Immature natural killer cell (primary cell): ENCODE data around the gene UBE3B. TPM values are rescaled to one million over a fixed set of nuclear protein-coding genes. Genes with fewer than 3 reads are reported as not detected.

Source experiments
- DNase-seq, 3 donors: peaks; one replicate each; pipeline ENCODE4 v3.0.0; 2022; ENCODE audit warnings: mixed read lengths in 1 of 3
- H3K27ac Mint-ChIP-seq, 6 donors: one replicate each; pipeline ENCODE4 v1.8.0; 2020; ENCODE audit warnings: mixed read lengths in 6 of 6, mild to moderate bottlenecking in 5 of 6, inconsistent platforms in 4 of 6, moderate library complexity in 3 of 6
- H3K27me3 Mint-ChIP-seq, 3 donors: one replicate each; pipeline ENCODE4 v1.8.0; 2020 to 2021; ENCODE audit warnings: low read depth in 3 of 3, mild to moderate bottlenecking in 3 of 3, mixed read lengths in 3 of 3, moderate library complexity in 3 of 3, inconsistent platforms in 1 of 3
- H3K36me3 Mint-ChIP-seq, 3 donors: one replicate each; pipeline ENCODE4 v1.8.0; 2020; ENCODE audit warnings: mixed read lengths in 3 of 3, inconsistent platforms in 2 of 3, mild to moderate bottlenecking in 2 of 3
- H3K4me1 Mint-ChIP-seq, 2 donors: one replicate each; pipeline ENCODE4 v1.8.0; 2020; ENCODE audit warnings: inconsistent platforms in 2 of 2, mild to moderate bottlenecking in 2 of 2, mixed read lengths in 2 of 2, moderate library complexity in 1 of 2
- H3K4me3 Mint-ChIP-seq, 5 donors: one replicate each; pipeline ENCODE4 v1.8.0; 2020; ENCODE audit warnings: mild to moderate bottlenecking in 5 of 5, mixed read lengths in 5 of 5, inconsistent platforms in 3 of 5, moderate library complexity in 3 of 5
- H3K9me3 Mint-ChIP-seq, 6 donors: one replicate each; pipeline ENCODE4 v1.8.0; 2020; ENCODE audit warnings: mild to moderate bottlenecking in 6 of 6, mixed read lengths in 6 of 6, inconsistent platforms in 4 of 6, moderate library complexity in 3 of 6
- polyA plus RNA-seq, 3 donors: library from polyadenylated mRNA; unstranded; fragments of 300-500 nt; fragmentation: Illumina TruSeq; gene quantifications; one replicate each; pipeline ENCODE4 v1.2.3, GENCODE V29; 2021

The UBE3B gene
- polyA plus RNA-seq, 3 donors from 2014 or later, result 25.3 to 41.2 (median 34.2) TPM

DNA sequence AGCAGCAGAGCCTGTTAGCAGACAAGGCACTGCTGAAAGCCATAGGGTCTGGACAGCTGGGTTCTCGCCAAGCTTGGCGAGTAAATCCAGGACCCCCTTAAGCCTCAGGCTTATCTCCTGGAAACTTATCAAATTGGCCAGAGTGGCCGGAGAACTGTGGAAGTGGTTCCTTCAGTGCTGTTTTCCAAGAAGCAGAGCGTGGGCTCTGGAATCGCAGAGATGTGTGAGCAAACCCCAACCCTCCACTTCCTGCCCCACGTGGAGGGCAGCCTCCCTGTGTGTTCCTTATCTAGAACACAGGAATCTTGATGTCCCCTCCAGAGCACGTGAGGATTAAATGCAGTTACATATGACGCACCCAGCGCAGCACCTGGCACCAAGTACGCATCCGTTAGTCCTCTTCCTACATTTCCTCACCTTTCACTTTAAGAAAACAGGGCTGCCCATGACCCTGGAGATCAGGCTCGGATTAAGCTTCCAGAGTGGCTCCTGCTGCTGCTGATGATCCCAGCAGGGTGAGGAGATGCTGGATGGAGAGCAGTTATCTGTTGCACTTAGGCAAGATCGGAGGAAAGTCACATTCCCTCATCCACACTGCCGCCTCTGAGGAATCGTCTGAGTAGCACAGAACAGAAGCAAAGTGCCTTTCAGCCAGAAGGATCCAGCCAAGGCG lies 60.9 kb downstream of the UBE3B start:
- Mint-ChIP-seq H3K36me3 (peaks cover 0 to 21% (median 9%) of the 10 kb centered on the region in 3 donors), H3K9me3 (no peaks in the 10 kb centered on the region)

GRCh38 chr12:109539508-109539907 lies 62.1 kb downstream of the UBE3B start:
- Mint-ChIP-seq H3K27me3 (no peaks in the 10 kb centered on the region), H3K27ac (no peak overlapping the region), H3K9me3 (no peaks in the 10 kb centered on the region), H3K4me3 (no peak overlapping the region), H3K4me1 (peaks cover 27 to 29% of the 10 kb centered on the region in 2 donors), H3K36me3 (peaks cover 0 to 17% (median 9%) of the 10 kb centered on the region in 3 donors)
- DNase-seq, result no peak

More for the DNA sequence above, 60.9 kb downstream of the UBE3B start:
- no peak for DNase-seq
- H3K4me3 Mint-ChIP-seq, result no peak overlapping the region
- H3K27ac Mint-ChIP-seq, result no peak overlapping the region
- H3K4me1 Mint-ChIP-seq, result peaks cover 15 to 17% of the 10 kb centered on the region in 2 donors
- H3K27me3 Mint-ChIP-seq, result no peaks in the 10 kb centered on the region

DNA sequence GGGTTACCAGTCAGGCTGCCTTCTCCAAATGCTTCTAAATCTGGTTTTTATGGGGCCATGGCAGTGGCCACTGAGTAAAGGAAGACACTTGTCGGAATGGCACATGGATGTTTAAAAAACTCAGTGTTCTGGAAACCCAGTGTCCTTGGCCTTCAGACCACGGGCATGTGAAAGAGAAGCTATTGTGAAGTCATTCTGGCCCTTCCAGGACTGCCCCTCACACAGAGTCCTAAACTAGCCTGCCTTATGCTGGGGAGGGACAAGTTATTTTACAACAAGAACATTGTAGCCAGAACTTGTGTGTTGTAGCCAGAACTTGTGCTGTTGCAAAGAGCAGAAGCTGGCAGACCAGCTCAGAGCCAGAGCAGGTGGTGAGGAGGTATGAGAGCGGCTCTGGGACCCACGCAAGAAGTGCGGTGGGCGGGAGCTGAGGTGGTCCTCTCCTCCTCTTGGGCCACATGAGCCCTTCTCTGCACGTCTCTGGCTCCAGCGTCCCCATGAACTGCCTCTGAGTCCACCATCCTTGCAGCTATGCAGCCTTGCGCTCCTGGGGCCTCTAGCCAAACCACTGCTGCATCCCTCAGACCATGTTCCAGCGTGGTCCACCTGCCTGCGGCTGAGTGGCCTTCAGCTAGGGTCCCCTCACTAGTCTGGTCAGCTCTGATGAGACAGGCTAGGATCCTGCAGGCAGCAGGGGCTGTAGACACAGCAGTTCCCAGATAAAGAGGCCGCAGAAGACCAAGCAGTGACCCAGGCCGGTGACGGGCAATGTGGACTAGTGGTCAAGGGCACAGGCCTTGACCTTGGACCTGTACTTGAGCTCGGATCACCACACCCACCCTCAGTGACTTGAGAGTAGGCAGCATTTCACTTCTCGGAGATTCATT lies 63.3 kb downstream of the UBE3B start:
- Mint-ChIP-seq H3K27ac (no peak overlapping the region), H3K4me3 (no peak overlapping the region), H3K4me1 (peaks cover 40 to 41% of the 10 kb centered on the region in 2 donors), H3K27me3 (no peaks in the 10 kb centered on the region), H3K36me3 (peaks cover 0 to 12% (median 3%) of the 10 kb centered on the region in 3 donors), H3K9me3 (no peaks in the 10 kb centered on the region)
- no peak for DNase-seq

DNA sequence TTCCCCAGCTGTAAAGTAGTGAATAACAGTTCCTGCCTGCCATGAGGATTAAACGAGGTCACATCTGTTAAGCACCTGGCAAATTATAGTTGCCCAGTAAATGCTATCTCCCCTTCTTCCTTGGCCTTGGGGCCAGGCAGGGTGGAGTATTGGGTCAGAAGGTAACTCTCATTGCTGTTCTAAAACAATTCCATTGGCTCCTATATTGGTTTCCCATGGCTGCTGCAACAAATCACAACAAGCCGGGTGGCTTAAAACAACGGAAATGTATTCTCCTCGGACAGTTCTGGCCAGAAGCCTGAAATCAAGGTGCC lies 63.9 kb downstream of the UBE3B start:
- peaks cover 46 to 47% of the 10 kb centered on the region in 2 donors for H3K4me1 Mint-ChIP-seq
- DNase-seq, result no peak
- no peak overlapping the region for H3K4me3 Mint-ChIP-seq
- H3K9me3 Mint-ChIP-seq, result no peaks in the 10 kb centered on the region
- peaks cover 0 to 9% (median 3%) of the 10 kb centered on the region in 3 donors for H3K36me3 Mint-ChIP-seq
- H3K27me3 Mint-ChIP-seq, result no peaks in the 10 kb centered on the region
- peak overlapping the region in 1 of 6 donors; percentile 53 for H3K27ac Mint-ChIP-seq

DNA sequence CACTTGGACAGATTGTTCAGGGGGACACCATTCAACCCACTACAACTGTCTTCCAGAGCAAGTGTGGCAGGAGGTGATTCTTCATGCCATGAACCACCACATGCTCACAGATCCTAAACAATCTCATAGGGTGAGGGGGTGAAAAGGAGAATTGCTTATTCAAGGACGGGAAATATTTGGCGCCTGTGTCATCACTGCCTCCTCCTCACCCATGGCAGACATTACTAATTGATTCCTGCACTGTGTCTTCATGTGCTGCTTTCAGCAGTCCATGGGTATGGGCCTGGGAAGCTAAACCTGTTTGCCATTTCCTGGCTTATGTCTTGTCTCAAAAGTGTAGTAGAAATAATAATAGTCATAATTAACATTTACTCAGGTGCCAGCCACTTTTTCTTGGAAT lies 64.6 kb downstream of the UBE3B start:
- H3K4me3 Mint-ChIP-seq, result no peak overlapping the region
- H3K36me3 Mint-ChIP-seq, result peaks cover 0 to 3% (median 3%) of the 10 kb centered on the region in 3 donors
- DNase-seq, result no peak
- H3K27me3 Mint-ChIP-seq, result no peaks in the 10 kb centered on the region
- peak overlapping the region in 3 of 6 donors; percentile 53 to 83 (median 57) for H3K27ac Mint-ChIP-seq
- peaks cover 51 to 54% of the 10 kb centered on the region in 2 donors for H3K4me1 Mint-ChIP-seq
- no peaks in the 10 kb centered on the region for H3K9me3 Mint-ChIP-seq

GRCh38 chr12:109542876-109543275 lies 65.4 kb downstream of the UBE3B start:
- H3K4me3 Mint-ChIP-seq, result peak overlapping the region in 1 of 5 donors; percentile 64
- peaks cover 0 to 3% (median 3%) of the 10 kb centered on the region in 3 donors for H3K36me3 Mint-ChIP-seq
- no peak for DNase-seq
- H3K27ac Mint-ChIP-seq, result peak overlapping the region; percentile 37 to 83 (median 56)
- H3K27me3 Mint-ChIP-seq, result no peaks in the 10 kb centered on the region
- H3K4me1 Mint-ChIP-seq, result peaks cover 59 to 62% of the 10 kb centered on the region in 2 donors
- no peaks in the 10 kb centered on the region for H3K9me3 Mint-ChIP-seq

DNA sequence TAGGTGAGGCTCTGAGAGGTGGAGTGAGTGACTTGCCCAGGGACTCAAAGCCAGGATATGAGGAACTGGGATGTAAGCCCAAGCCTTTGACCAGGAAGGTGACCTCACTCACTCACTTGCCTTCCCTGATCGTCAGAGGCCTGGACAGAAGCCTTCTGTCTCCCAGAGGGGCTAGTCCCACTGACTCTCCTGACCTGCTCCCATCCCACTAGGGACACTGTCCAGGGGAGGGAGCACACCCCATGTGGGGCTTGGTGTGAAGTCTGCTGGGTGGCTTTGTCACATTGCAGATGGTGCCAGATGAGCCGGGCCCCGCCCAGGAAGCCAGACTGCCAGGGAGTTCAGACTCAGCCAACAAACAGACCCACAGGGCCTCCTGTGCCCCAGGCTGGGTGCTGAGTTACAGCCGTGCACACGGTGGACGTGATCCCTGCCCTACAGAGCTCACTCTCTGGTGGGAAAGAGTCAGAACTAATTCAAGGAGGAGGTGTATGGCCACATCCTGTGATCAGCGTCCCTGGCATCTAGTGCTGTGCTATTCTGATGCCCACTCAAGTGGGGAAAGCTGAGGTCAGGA lies 67.6 kb downstream of the UBE3B start:
- H3K9me3 Mint-ChIP-seq, result no peaks in the 10 kb centered on the region
- H3K4me1 Mint-ChIP-seq, result peaks cover 80 to 83% of the 10 kb centered on the region in 2 donors
- H3K36me3 Mint-ChIP-seq, result peaks cover 0 to 3% (median 0%) of the 10 kb centered on the region in 3 donors
- H3K27ac Mint-ChIP-seq, result peak overlapping the region; percentile 83 to 97 (median 93)
- peaks cover 0 to 1% (median 0%) of the 10 kb centered on the region in 3 donors for H3K27me3 Mint-ChIP-seq
- peak; percentile 50 to 65 (median 52) for DNase-seq
- peak overlapping the region; percentile 76 to 85 (median 81) for H3K4me3 Mint-ChIP-seq

DNA sequence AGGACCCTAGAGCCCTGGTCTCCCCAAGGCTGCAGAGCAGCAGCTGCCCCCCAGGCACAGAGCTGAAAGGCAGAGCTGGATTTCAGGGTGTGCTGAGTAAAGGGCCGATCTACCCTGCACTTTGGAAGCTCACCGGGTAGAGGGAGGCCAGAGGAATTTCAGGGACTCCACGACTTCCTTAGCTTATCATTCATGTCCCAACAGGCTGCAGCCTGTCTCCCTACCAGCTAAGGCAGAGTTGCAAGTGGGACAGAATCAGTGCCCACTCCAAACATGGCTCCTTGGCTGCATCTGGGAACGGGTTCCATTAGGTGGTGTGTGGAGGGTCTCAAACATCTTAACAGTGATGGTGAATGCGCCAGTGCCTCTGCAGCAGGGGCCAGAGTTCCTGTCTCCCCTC lies 68.4 kb downstream of the UBE3B start:
- Mint-ChIP-seq H3K27ac (peak overlapping the region; percentile 83 to 97 (median 93)), H3K36me3 (peaks cover 0 to 3% (median 0%) of the 10 kb centered on the region in 3 donors), H3K9me3 (no peaks in the 10 kb centered on the region), H3K4me1 (peaks cover 82 to 83% of the 10 kb centered on the region in 2 donors), H3K4me3 (peak overlapping the region; percentile 76 to 85 (median 81)), H3K27me3 (peaks cover 0 to 1% (median 0%) of the 10 kb centered on the region in 3 donors)
- no peak for DNase-seq

DNA sequence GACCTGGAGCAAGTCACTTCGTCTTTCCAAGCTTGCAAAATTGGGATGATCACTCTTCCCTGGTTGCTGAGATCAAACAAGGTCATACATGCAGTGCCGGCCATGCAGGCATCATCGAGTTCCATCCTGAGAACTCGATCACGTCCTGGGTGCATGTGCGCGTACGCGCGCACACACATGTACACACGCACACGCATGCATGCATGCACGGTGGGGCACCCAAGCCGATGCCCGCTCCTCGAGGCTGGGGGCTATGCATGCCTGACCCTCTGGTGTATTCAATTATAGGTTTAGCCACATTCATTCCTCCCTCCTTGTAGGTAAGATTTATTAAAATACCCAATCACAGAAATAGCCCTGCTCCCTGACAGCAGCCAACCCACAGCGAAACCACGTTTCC lies 69.9 kb downstream of the UBE3B start:
- Mint-ChIP-seq H3K36me3 (no peaks in the 10 kb centered on the region), H3K9me3 (no peaks in the 10 kb centered on the region), H3K4me1 (peaks cover 77% of the 10 kb centered on the region in 2 donors), H3K4me3 (peak overlapping the region in 4 of 5 donors; percentile 23 to 57 (median 43)), H3K27me3 (peaks cover 0 to 2% (median 1%) of the 10 kb centered on the region in 3 donors), H3K27ac (peak overlapping the region in 2 of 6 donors; percentile 24 to 56)
- DNase-seq, result no peak

GRCh38 chr12:109548258-109548657 lies 70.8 kb downstream of the UBE3B start:
- peaks cover 1 to 2% (median 1%) of the 10 kb centered on the region in 3 donors for H3K27me3 Mint-ChIP-seq
- H3K36me3 Mint-ChIP-seq, result no peaks in the 10 kb centered on the region

DNA sequence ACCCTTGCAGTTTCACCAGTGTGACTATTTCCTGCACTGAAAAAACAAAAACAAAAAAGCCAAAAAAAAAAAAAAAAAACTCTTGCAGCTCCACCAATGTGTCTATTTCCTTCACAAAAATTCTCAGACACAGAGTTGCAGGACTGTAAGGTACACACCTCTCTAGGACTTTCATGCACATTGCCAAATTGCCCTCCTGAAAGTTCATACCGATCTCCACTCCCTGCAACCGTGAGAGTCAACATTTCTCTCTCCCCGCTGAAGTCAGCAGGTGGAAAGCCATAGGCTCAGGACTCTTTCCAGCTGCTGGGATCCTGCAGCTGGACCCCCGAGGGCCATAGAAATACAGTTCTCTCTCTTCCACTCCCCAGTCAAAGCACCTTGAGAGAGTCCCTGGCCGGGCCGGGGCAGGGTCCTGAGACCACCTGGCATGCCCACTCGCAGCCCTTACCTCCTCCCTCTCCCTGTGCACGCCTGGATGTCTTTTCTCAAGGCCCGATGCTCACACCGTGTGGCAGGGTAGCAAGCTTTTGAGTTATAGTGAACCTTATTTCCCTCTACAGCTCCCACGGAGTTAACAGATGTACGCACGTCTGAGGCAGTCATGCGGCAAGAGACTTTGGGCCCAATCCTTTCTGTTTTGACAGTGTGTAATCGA lies 72.3 kb downstream of the UBE3B start:
- H3K27ac Mint-ChIP-seq, result peak overlapping the region in 5 of 6 donors; percentile 65 to 82 (median 77)
- no peak for DNase-seq
- H3K36me3 Mint-ChIP-seq, result no peaks in the 10 kb centered on the region
- H3K4me1 Mint-ChIP-seq, result peaks cover 52 to 54% of the 10 kb centered on the region in 2 donors
- H3K4me3 Mint-ChIP-seq, result peak overlapping the region in 4 of 5 donors; percentile 15 to 78 (median 43)
- H3K27me3 Mint-ChIP-seq, result peaks cover 1 to 2% (median 1%) of the 10 kb centered on the region in 3 donors
- no peaks in the 10 kb centered on the region for H3K9me3 Mint-ChIP-seq

More at GRCh38 chr12:109548258-109548657, 70.8 kb downstream of the UBE3B start:
- Mint-ChIP-seq H3K27ac (peak overlapping the region in 4 of 6 donors; percentile 19 to 79 (median 40)), H3K4me1 (peaks cover 67 to 69% of the 10 kb centered on the region in 2 donors), H3K9me3 (no peaks in the 10 kb centered on the region), H3K4me3 (no peak overlapping the region)
- no peak for DNase-seq

DNA sequence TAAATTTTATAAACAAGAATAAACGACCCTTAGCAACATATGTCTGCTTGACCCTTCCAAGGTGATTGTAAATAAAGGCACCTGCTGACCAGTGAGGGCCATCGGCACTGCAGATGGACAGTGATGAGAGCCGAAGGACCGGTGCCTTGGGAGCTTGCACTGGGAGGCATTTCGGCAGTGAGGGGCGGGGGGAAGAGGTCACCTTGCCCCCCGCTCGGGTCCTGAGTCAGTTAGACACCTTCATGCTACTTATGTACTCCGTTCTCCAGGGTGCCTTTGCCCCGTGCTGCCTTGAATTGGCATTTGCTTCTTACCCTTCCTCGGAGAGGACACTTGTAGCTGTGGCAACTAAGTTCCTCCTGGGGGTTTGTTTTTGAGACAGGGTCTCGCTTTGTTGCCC lies 72.8 kb downstream of the UBE3B start:
- no peak for DNase-seq
- no peaks in the 10 kb centered on the region for H3K36me3 Mint-ChIP-seq
- no peaks in the 10 kb centered on the region for H3K9me3 Mint-ChIP-seq
- H3K4me1 Mint-ChIP-seq, result peaks cover 47 to 49% of the 10 kb centered on the region in 2 donors
- peak overlapping the region in 2 of 5 donors; percentile 18 to 78 for H3K4me3 Mint-ChIP-seq
- H3K27ac Mint-ChIP-seq, result peak overlapping the region in 1 of 6 donors; percentile 19
- H3K27me3 Mint-ChIP-seq, result peaks cover 1 to 2% (median 1%) of the 10 kb centered on the region in 3 donors

DNA sequence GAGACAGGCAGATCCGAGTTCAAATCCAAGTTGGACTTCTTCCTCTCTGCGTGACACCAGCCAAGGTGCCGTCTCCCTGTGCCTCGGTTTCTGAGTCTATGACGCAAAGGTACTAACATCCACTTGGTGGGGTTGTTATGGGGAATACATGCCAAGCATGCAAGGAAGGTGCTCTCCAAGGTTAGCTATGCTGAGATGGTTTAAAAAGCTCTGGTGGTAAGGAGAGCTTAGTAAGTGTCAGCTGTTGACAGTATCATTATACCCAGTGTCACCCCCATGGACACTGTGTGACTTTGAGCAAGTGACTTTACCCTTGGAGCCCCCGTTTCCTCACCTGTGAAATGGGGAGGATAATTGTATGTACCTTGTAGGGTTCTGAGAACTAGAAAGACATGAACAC lies 73.7 kb downstream of the UBE3B start:
- peak overlapping the region in 1 of 6 donors; percentile 5 for H3K27ac Mint-ChIP-seq
- peaks cover 39 to 41% of the 10 kb centered on the region in 2 donors for H3K4me1 Mint-ChIP-seq
- no peaks in the 10 kb centered on the region for H3K36me3 Mint-ChIP-seq

More for the DNA sequence above, 73.7 kb downstream of the UBE3B start:
- Mint-ChIP-seq H3K4me3 (no peak overlapping the region), H3K27me3 (peaks cover 1 to 2% (median 1%) of the 10 kb centered on the region in 3 donors), H3K9me3 (no peaks in the 10 kb centered on the region)
- DNase-seq, result no peak
